Mesangial cell (primary cell): Measurements from ENCODE around the gene CASKIN1. TPM values are rescaled to one million over a fixed set of nuclear protein-coding genes. Genes with fewer than 3 reads are reported as not detected.

ENCODE experiments used
- total RNA-seq: library from RNA; depleted of rRNA; stranded (reverse); fragments of >200 nt; gene quantifications from 2 replicates; pipeline ENCODE4 v1.2.3, GENCODE V29; 2015

CASKIN1 gene
- total RNA-seq, result 0.16 and 0.38 TPM in 2 replicates

GRCh38 chr16:2196162-2196980 is at the start of gene CASKIN1:
CASKIN1 (minus strand) TSS chr16:2196605; CDS start chr16:2196432, 173 bp downstream.

GRCh38 chr16:2236337-2237101 is 40.1 kb upstream of the CASKIN1 start, which contains the start of gene DNASE1L2:
DNASE1L2 (plus strand) TSS chr16:2236444; CDS start chr16:2236817, 373 bp downstream.

GRCh38 chr16:2223221-2223941 is 27.0 kb upstream of the CASKIN1 start, which contains the start of gene E4F1:
E4F1 (plus strand) TSS chr16:2223591; CDS start chr16:2223614, 23 bp downstream.

GRCh38 chr16:2214719-2214968 is 18.2 kb upstream of the CASKIN1 start, which contains the start of gene PGP:
PGP (minus strand) TSS chr16:2214840; CDS start chr16:2214777, 63 bp downstream.

GRCh38 chr16:2210386-2211365 is 14.3 kb upstream of the CASKIN1 start, which contains the start of gene BRICD5:
BRICD5 (minus strand) TSS chr16:2210863; CDS start chr16:2210833, 30 bp downstream.

GRCh38 chr16:2205104-2205966 is 8.9 kb upstream of the CASKIN1 start, which contains the start of gene MLST8:
MLST8 (plus strand) TSS chr16:2205454; CDS start chr16:2206086, 632 bp downstream.

GRCh38 chr16:2155091-2155950 is 41.1 kb downstream of the CASKIN1 start, which contains the start of gene TRAF7:
TRAF7 (plus strand) TSS chr16:2155782; CDS start chr16:2163921, 8,139 bp downstream.

GRCh38 chr16:2147981-2148671 is 48.3 kb downstream of the CASKIN1 start, which contains the start of gene RAB26:
RAB26 (plus strand) TSS chr16:2148625; CDS start chr16:2148784, 159 bp downstream.

GRCh38 chr16:2135770-2136490 is 60.5 kb downstream of the CASKIN1 start, which contains the start of gene PKD1:
PKD1 (minus strand) TSS chr16:2135898; CDS start chr16:2135689, 209 bp downstream.

Other genes with a start within 250 kb of the CASKIN1 start
- gene RPL3L, start 241.9 kb downstream of the CASKIN1 start, total RNA-seq, result not detected in 2 replicates
- gene NDUFB10, start 237.1 kb downstream of the CASKIN1 start, total RNA-seq, result 334 and 388 TPM in 2 replicates
- gene RPS2, start 231.8 kb downstream of the CASKIN1 start, total RNA-seq, result 4,197 and 4,785 TPM in 2 replicates
- gene RNF151, start 229.7 kb downstream of the CASKIN1 start, total RNA-seq, result 0.16 TPM in 1 of 2 replicates, not detected in the other
- gene TBL3, start 224.6 kb downstream of the CASKIN1 start, total RNA-seq, result 56.8 and 104 TPM in 2 replicates
- 0.25 TPM in 1 of 2 replicates, not detected in the other for gene NOXO1, start 215.1 kb downstream of the CASKIN1 start, total RNA-seq
- 31.9 and 34.9 TPM in 2 replicates for gene GFER, start 212.4 kb downstream of the CASKIN1 start, total RNA-seq
- 4.6 and 10.0 TPM in 2 replicates for gene SYNGR3, start 206.6 kb downstream of the CASKIN1 start, total RNA-seq
- gene ZNF598, start 186.8 kb downstream of the CASKIN1 start, total RNA-seq, result 42.7 and 46.6 TPM in 2 replicates
- 4.4 and 5.7 TPM in 2 replicates for gene NPW, start 176.8 kb downstream of the CASKIN1 start, total RNA-seq
- gene NHERF2, start 169.7 kb downstream of the CASKIN1 start, total RNA-seq, result 60.3 and 91.9 TPM in 2 replicates
- 45.1 and 63.7 TPM in 2 replicates for gene NTHL1, start 148.8 kb downstream of the CASKIN1 start, total RNA-seq
- 53.8 and 113 TPM in 2 replicates for gene TSC2, start 148.6 kb downstream of the CASKIN1 start, total RNA-seq
- gene PKD1, start 60.7 kb downstream of the CASKIN1 start, total RNA-seq, result 113 and 120 TPM in 2 replicates
- 0.65 and 5.7 TPM in 2 replicates for gene RAB26, start 48.0 kb downstream of the CASKIN1 start, total RNA-seq
- gene TRAF7, start 40.8 kb downstream of the CASKIN1 start, total RNA-seq, result 84.1 and 96.6 TPM in 2 replicates
- 129 and 184 TPM in 2 replicates for gene MLST8, start 8.8 kb upstream of the CASKIN1 start, total RNA-seq
- 2.1 and 3.8 TPM in 2 replicates for gene BRICD5, start 14.3 kb upstream of the CASKIN1 start, total RNA-seq
- 13.7 and 41.7 TPM in 2 replicates for gene PGP, start 18.2 kb upstream of the CASKIN1 start, total RNA-seq
- gene E4F1, start 27.0 kb upstream of the CASKIN1 start, total RNA-seq, result 28.2 and 34.0 TPM in 2 replicates
- 0.51 TPM in 1 of 2 replicates, not detected in the other for gene DNASE1L2, start 39.8 kb upstream of the CASKIN1 start, total RNA-seq
- gene ECI1, start 55.0 kb upstream of the CASKIN1 start, total RNA-seq, result 53.1 and 107 TPM in 2 replicates
- 152 and 250 TPM in 2 replicates for gene RNPS1, start 71.5 kb upstream of the CASKIN1 start, total RNA-seq
- 7.8 and 33.0 TPM in 2 replicates for gene ABCA3, start 144.1 kb upstream of the CASKIN1 start, total RNA-seq
- 6.6 and 63.1 TPM in 2 replicates for gene CCNF, start 232.8 kb upstream of the CASKIN1 start, total RNA-seq